Measurements from ENCODE around the gene KIAA1958. TPM values are rescaled to one million over a fixed set of nuclear protein-coding genes. Genes with fewer than 3 reads are reported as not detected.
A peak's percentile ranks its signal among the peaks of the same experiment; 100 is the strongest.

Gene KIAA1958
- polyA plus RNA-seq, 6 donors from 2014 or later, result 2.0 to 5.3 (median 2.7) TPM; not detected in 1

DNA sequence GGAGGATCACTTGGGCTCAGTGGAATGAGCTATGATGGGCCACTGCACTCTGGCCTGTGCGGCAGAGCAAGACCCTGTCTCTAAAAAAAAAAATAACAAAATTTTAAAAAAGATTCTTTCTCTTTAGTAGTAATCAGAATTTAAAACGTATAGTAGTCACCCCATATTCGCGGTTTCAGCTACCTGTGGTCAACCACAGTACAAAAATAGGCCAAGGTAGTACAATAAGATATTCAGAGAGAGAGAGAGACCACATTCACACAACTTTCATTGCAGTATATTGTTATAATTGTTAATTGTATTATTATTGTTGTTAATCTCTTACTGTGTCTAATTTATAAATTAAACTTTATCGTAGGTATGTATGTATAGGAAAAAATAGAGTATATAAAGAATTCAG lies 212.6 kb downstream of the KIAA1958 start:
- DNase-seq (no peak), ATAC-seq (ENCODE audit: low read depth in 2 of 2) (no peak)
- no peak overlapping the region for H3K4me3 Mint-ChIP-seq
- H3K27me3 Mint-ChIP-seq, result no peaks in the 10 kb centered on the region
- H3K36me3 Mint-ChIP-seq, result peaks cover 0 to 4% of the 10 kb centered on the region in 2 donors
- no peak overlapping the region for H3K27ac Mint-ChIP-seq
- H3K4me1 Mint-ChIP-seq, result peaks cover 0 to 8% (median 0%) of the 10 kb centered on the region in 3 donors
- H3K9me3 Mint-ChIP-seq, result no peaks in the 10 kb centered on the region

DNA sequence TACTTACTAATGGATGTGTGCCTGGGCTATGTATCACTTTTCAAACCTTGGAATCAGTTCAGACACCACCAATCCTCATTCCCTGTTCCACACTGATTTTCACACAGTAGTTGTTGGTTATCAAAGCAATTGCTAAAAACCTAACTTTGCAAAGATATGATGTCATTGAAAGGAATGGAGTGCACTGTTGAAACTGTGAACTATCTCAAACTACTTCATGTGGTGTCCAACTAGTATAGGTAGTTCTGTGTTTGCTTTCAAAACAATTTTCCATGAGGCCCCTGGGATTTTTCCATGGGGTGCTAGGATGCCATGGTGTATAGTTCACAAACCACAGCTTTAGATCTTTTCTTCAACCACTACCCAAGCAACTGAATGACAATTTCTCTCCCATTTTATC lies 213.5 kb downstream of the KIAA1958 start:
- no peak overlapping the region for H3K4me3 Mint-ChIP-seq
- H3K9me3 Mint-ChIP-seq, result no peaks in the 10 kb centered on the region
- H3K27ac Mint-ChIP-seq, result no peak overlapping the region
- peaks cover 0 to 7% (median 0%) of the 10 kb centered on the region in 3 donors for H3K4me1 Mint-ChIP-seq
- DNase-seq (no peak), ATAC-seq (ENCODE audit: low read depth in 2 of 2) (no peak)
- H3K36me3 Mint-ChIP-seq, result peaks cover 0 to 4% of the 10 kb centered on the region in 2 donors
- no peaks in the 10 kb centered on the region for H3K27me3 Mint-ChIP-seq

- H3K36me3 Mint-ChIP-seq, result peaks cover 0 to 11% of the 10 kb centered on the region in 2 donors
These were observed 216.7 kb downstream of the KIAA1958 start for GRCh38 chr9:112703304-112703703.

DNA sequence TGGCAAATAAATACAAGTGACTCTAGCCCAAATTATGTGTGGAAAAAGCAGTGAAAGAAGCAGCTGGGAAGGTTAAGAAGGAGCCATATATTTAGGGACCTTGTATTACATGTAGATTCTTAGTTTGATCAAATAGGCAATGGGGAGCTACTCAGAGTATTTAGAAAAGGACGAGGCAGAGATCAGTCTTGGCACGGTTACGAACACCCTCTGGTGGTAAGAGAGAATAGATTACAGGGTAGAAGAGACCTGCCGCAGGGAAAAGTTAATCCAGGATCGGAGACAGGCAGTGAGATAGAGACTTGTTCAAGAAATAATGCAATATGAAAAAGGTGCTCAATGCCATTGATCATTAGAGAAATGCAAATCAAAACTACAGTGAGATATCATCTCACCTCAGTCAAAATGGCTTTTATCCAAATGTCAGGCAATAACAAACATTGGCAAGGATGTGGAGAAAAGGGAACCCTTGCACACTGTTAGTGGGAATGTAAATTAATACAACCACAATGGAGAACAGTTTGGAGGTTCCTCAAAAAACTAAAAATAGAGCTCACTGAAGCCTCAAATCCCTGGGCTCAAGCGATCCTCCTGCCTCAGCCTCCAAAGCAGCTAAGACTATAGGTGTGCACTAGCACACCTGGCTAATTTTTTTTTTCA lies 219.3 kb downstream of the KIAA1958 start:
- peaks cover 7 to 16% of the 10 kb centered on the region in 2 donors for H3K36me3 Mint-ChIP-seq
- no peaks in the 10 kb centered on the region for H3K27me3 Mint-ChIP-seq
- H3K9me3 Mint-ChIP-seq, result no peaks in the 10 kb centered on the region
- ATAC-seq (ENCODE audit: low read depth in 2 of 2), result no peak
- H3K4me3 Mint-ChIP-seq, result no peak overlapping the region
- no peak for DNase-seq
- peaks cover 9 to 19% (median 10%) of the 10 kb centered on the region in 3 donors for H3K4me1 Mint-ChIP-seq
- H3K27ac Mint-ChIP-seq, result peak overlapping the region in 1 of 6 donors; percentile 82

More at GRCh38 chr9:112703304-112703703, 216.7 kb downstream of the KIAA1958 start:
- no peak for ATAC-seq (ENCODE audit: low read depth in 2 of 2)
- Mint-ChIP-seq H3K4me3 (no peak overlapping the region), H3K4me1 (peaks cover 6 to 11% (median 8%) of the 10 kb centered on the region in 3 donors), H3K9me3 (no peaks in the 10 kb centered on the region), H3K27me3 (no peaks in the 10 kb centered on the region), H3K27ac (no peak overlapping the region)
- no peak for DNase-seq

- DNase-seq, result no peak
- no peak for ATAC-seq (ENCODE audit: low read depth in 2 of 2)
- Mint-ChIP-seq H3K27ac (no peak overlapping the region), H3K4me1 (peaks cover 17 to 31% (median 17%) of the 10 kb centered on the region in 3 donors), H3K27me3 (no peaks in the 10 kb centered on the region), H3K9me3 (no peaks in the 10 kb centered on the region), H3K4me3 (no peak overlapping the region), H3K36me3 (peaks cover 7 to 26% of the 10 kb centered on the region in 2 donors)
These were observed 224.5 kb downstream of the KIAA1958 start for GRCh38 chr9:112711050-112711689.

DNA sequence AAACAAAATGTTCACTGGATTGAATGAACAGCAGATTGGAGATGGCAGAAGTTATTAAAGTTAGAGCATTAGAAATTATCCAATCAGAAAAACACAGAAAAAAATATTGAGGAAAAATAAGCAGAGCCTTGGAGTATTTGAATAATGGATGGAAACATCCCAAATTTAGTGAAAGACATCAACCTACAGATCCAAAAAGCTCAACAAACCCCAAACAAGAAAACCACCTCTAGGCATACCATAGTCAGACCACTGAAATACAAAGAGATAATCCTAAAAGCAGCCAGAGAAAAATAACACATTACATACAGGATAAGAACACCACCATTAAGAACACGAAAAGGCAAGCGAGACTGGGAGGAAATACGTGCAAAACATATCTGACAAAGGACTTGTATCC lies 226.1 kb downstream of the KIAA1958 start:
- no peak for ATAC-seq (ENCODE audit: low read depth in 2 of 2)
- H3K27me3 Mint-ChIP-seq, result no peaks in the 10 kb centered on the region
- H3K36me3 Mint-ChIP-seq, result peaks cover 7 to 22% of the 10 kb centered on the region in 2 donors
- H3K4me1 Mint-ChIP-seq, result peaks cover 25 to 39% (median 30%) of the 10 kb centered on the region in 3 donors
- no peaks in the 10 kb centered on the region for H3K9me3 Mint-ChIP-seq
- no peak overlapping the region for H3K27ac Mint-ChIP-seq
- H3K4me3 Mint-ChIP-seq, result peak overlapping the region in 1 of 8 donors; percentile 25
- no peak for DNase-seq

- Mint-ChIP-seq H3K4me1 (peaks cover 16 to 30% (median 27%) of the 10 kb centered on the region in 3 donors), H3K27me3 (no peaks in the 10 kb centered on the region), H3K9me3 (no peaks in the 10 kb centered on the region), H3K36me3 (peaks cover 0 to 3% of the 10 kb centered on the region in 2 donors), H3K4me3 (peak within 1 kb of the TSS; percentile 90 to 100 (median 98)), H3K27ac (peak within 1 kb of the TSS; percentile 95 to 100 (median 98))
- DNase-seq, result peak; percentile 98
- ATAC-seq (ENCODE audit: low read depth in 2 of 2), result peak; percentile 89 to 91
These were observed 231.2 kb downstream of the KIAA1958 start, which contains the start of gene INIP for GRCh38 chr9:112717661-112718331. TSS of gene INIP (minus strand) at chr9:112718117. CDS start at chr9:112716485, 1,632 bp downstream.

Other genes starting within 250 kb of the KIAA1958 start
- 10 to 100 TPM; 23.8 to 61.3 (median 54.9) TPM for gene PTBP3, start 153.2 kb upstream of the KIAA1958 start, polyA plus RNA-seq (ENCODE audit: low read depth in 6 of 6)
- gene HSDL2, start 106.7 kb upstream of the KIAA1958 start, polyA plus RNA-seq (ENCODE audit: low read depth in 6 of 6), result 10 to 100 TPM; 24.0 to 42.3 (median 29.4) TPM
- gene INIP, start 231.3 kb downstream of the KIAA1958 start, polyA plus RNA-seq (ENCODE audit: low read depth in 6 of 6), result 10 to 100 TPM; 25.0 to 44.8 (median 38.2) TPM